Measurements from ENCODE around the gene ESPNL.

The ESPNL gene

DNA sequence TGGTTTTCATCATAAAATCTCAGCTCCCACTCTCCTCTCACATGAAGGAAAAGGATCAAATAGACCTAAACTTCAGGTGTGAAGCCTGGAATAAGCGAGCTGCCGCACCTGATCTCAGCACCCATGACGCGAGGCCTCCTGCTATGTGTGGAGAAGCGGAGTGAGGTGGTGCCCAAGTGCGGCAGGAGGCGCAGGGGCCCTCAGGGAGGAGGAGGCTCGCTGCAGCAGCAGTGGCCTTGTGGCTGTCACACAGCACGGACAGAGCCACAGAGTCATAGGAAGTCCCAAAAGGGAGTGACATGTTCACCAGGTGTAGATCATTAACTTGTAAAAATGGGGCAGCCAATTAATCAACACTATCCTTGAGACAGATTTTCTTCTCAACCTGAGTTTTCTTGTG lies 30.3 kb upstream of the ESPNL start:
- FAIRE-seq: no peak
- no peak for DNase-seq (ENCODE audit: insufficient read length, low spot score)

DNA sequence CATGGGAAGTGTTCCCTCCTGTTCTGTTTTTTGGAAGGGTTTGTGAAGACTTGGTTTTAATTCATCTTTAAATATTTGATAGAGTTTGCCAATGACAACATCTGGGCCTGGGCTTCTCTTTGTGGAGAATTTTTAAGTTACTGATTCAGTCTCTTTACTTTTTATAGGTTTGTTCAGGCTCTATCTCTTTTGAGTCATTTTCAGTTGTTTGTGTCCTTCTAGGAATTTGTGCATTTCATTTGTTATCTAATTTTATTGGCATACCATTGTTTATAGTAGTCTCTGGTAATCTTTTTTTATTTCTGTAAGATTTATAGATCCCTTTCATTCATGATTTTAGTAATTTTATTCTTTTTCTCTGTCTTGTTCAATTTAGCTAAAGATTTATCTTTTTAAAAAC lies 24.7 kb upstream of the ESPNL start:
- no peak for DNase-seq (ENCODE audit: insufficient read length, low spot score)
- no peak for FAIRE-seq

DNA sequence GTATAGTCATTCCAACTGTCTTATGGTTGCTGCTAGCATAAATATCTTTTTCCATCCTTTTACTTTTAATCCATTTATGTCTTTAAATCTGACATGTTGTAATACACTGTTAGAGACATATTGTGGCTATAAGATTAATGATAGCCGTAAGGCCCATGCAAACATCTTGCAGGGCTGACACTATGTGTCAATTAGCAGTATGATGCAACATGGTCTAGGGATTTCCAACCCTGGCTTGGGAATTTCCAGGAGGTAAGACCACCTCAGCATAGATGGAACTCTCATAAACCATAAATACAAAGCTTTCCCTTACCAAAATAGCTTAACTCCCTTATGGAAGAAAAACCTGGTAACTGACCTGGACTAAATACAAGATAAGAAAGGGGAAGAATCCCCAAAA lies 22.8 kb upstream of the ESPNL start:
- FAIRE-seq (no peak), DNase-seq (ENCODE audit: insufficient read length, low spot score) (no peak)

DNA sequence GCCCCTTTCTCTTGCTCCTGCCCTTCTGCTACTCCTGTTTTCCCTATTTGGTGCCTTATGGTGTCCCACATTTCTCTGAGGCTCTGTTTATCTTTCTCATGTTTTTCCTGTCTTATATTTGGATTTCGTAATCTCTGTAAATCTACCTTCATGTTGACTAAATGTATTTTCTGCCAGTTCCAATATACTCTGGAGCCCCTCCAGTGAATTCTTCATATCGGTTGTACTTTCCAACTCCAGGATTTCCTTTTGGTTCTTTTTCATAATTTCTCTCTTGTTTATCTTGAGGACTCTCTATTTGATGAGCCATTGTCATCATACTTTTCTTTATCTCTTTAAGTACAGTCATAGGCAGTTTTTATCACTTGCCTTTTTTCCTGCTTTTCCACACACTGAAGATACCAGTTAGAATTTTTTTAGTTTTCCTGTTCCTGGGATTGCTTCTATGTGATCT lies 20.2 kb upstream of the ESPNL start:
- no peak for FAIRE-seq
- no peak for DNase-seq (ENCODE audit: insufficient read length, low spot score)

GRCh38 chr2:238080518-238080917 lies 19.6 kb upstream of the ESPNL start:
- FAIRE-seq (no peak), DNase-seq (ENCODE audit: insufficient read length, low spot score) (no peak)

- DNase-seq (ENCODE audit: insufficient read length, low spot score): no peak
- no peak for FAIRE-seq
These were observed 19.0 kb upstream of the ESPNL start for GRCh38 chr2:238081150-238081549.

DNA sequence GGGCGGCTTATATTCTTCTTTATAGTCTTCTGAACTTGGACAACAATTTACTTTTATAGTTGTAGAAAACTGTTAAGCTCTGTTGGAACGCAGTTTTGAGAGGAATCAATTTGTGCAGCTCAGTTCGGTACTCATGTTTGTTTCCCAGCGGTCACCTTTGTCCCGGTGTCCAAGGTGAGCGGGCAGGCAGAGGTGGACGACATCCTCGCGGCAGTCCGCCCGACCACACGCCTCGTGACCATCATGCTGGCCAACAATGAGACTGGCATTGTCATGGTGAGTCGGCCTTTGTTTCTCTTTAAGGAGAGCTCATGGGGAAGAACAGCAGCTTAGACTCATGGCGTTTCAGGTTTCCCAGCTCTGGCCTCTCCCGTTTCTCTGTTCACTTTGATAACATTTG lies 18.6 kb upstream of the ESPNL start:
- DNase-seq (ENCODE audit: insufficient read length, low spot score) (no peak), FAIRE-seq (no peak)

GRCh38 chr2:238082151-238082550 lies 18.0 kb upstream of the ESPNL start:
- DNase-seq (ENCODE audit: insufficient read length, low spot score) (no peak), FAIRE-seq (no peak)

DNA sequence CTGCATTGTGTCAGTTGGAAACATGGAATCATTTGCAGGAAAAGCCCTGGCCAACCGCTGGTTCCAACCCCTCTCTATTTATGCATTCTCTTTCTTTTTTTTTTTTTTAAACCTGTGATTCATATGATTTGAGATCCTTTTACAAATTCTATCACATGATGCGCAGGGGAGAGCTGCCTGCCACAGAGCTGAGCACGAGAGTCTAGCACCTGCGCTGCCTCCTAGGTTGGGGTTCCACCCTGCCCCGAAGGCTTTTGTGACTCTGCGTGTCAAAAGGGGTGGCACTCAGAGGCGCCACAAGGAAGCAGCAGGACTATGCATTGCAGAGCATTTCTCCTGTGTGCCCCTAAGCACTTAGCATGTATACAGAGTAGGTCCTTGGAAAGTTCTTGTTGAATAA lies 17.3 kb upstream of the ESPNL start:
- FAIRE-seq: no peak
- no peak for DNase-seq (ENCODE audit: insufficient read length, low spot score)

GRCh38 chr2:238083919-238084318 lies 16.2 kb upstream of the ESPNL start:
- FAIRE-seq: no peak
- DNase-seq (ENCODE audit: insufficient read length, low spot score): no peak

DNA sequence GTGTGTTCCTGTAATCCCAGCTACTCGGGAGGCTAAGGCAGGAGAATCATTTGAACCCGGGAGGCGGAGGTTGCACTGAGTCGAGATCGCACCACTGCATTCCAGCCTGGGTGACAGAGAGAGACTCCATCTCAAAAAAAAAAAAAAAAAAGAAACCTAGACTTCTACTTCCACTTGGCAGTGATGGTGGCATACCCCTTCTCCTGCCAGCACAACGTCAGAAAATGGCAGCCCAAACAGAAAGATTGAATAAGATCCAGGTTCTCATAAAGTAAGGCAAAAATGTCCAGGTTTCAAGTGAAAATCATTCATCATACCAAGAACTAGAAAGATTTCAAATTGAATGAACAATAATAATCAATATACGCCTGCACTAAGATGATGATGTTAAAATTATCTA lies 15.4 kb upstream of the ESPNL start:
- no peak for FAIRE-seq
- DNase-seq (ENCODE audit: insufficient read length, low spot score): no peak

DNA sequence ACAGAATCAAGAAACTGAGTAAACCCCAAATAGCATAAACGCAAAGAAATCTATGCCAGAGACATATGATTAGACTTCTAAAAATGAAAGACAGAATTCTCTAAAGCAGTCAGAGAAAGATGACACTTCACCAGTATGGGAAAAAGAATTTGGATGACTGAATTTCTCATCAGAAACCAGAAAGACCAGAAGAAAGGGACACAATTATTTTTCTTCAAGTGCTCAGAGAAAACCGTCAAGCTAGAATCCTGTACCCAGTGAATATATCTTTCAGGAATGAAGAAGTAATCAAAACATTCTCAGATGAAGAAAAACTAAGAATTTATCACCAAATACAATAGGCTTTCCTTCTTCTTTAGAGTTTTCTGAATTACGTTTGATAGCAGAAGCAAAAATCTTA lies 14.2 kb upstream of the ESPNL start:
- DNase-seq (ENCODE audit: insufficient read length, low spot score) (no peak), FAIRE-seq (no peak)

DNA sequence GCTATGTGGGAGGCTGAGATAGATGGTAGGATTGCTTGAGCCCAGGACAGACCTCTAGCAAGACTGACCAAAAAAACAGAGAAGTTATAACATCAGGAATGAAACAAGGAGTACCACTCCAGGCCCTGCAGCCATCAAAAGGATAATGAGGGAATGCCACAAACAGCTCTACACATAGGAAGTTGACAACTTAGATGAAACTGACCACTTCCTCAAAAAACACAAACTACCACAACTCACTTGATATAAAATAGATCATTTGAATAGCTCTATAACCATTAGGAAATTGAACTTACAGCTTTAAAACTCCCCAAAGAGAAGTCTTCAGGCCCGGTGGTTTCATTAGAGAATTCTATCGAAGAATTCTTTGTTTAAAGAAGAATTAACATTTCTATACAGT lies 12.9 kb upstream of the ESPNL start:
- FAIRE-seq: no peak
- no peak for DNase-seq (ENCODE audit: insufficient read length, low spot score)

GRCh38 chr2:238090887-238091286 lies 9.3 kb upstream of the ESPNL start:
- FAIRE-seq: no peak
- no peak for DNase-seq (ENCODE audit: insufficient read length, low spot score)

DNA sequence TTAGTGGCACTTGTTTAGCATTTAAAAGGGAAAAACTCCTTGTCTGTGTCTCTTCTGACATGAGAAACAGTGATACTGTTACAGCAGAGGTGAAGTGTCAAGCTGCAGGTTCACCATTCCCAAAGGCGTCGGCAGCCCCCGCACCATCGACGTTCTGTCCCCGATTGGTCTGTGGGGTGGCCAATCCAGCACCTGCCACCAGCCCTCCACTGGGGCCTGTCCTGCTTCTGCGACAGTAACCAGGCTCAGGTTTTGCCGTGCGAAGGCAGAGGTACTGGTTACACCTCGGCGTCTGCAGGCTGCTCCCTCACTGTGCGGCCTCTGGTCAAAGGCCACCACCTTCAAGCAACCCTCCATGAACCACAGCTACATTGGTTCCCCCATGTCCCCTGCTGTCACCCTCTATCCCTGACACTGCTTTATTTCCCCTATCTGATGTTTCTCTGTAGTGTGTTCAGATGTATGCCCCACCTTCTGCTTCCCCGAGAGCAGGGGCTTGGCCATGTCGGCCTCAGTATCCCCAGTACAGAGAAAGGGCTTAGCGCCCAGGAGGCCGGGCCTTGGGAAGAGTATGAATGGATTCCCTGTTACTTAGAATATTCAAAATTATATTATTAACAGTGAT lies 8.6 kb upstream of the ESPNL start:
- FAIRE-seq (no peak), DNase-seq (ENCODE audit: insufficient read length, low spot score) (no peak)

- no peak for FAIRE-seq
- DNase-seq (ENCODE audit: insufficient read length, low spot score): no peak
These were observed 7.6 kb upstream of the ESPNL start for GRCh38 chr2:238092486-238093035.

DNA sequence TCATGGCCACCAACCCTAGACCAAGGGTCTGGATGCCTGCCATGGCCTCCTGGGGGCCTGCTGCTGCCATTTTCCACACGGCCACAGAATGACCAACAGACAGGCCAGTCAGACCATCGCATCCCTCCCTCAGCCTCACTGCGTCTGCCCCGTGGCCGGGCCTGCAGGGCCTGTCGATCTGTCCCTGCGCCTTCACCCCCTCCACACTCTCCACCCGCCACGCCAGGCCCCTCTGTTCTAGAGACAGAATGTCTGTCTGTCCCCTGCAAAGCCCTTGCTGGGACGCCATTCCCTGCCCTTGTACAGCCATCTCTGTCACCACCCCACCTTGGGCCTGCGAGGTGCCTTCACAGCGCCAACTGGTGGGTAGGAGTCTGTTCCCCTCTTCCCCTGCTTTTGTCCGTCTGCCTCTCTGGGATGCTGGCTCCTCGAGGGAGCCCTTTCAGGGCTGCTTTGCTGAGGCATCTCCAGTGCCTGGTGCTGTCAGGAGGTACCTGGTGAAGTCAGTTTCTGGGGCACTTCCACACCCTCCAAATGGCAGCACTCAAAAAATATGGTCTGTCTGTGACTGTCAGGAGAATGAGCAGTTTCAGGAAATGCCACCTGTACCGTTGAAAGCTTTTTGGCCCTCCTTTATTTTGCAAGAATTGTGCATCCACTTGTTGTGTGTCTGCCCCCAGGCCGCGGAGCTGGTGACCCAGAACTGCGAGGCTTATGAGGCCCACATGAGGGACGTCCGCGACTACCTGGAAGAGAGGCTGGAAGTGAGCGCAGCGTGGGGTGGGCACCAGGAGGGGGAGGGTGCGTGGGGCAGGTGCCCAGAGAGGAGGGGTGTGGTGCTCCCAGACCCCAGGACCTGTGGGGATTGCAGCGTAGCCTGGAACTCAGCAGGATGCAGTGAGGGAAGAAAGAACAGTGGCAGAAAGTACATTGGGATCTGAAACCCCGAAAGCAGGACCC lies 6.7 kb upstream of the ESPNL start:
- DNase-seq (ENCODE audit: insufficient read length, low spot score): no peak

GRCh38 chr2:238094438-238095022 lies 5.6 kb upstream of the ESPNL start:
- DNase-seq (ENCODE audit: insufficient read length, low spot score) (no peak), FAIRE-seq (no peak)

More for the DNA sequence above, 6.7 kb upstream of the ESPNL start:
- FAIRE-seq: no peak

DNA sequence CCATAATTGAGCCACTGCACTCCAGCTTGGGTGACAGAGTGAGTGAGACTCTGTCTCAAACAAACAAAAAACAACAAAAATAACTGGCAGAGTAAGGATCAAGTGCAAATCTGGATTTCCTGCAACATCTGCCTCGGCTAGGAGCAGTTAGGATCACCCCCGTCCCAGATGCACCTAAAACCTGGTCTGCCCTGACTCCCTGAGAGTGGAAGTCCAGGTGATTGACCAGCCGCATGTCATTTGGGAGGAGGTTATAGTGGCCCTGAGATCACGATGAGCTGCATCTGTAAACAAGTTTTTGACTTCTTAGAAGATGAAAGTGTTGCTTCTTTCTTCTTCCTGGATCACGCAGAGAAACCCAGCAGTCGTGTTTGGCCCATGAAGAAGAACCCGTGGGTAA lies 5.0 kb upstream of the ESPNL start:
- DNase-seq (ENCODE audit: insufficient read length, low spot score): no peak
- no peak for FAIRE-seq

DNA sequence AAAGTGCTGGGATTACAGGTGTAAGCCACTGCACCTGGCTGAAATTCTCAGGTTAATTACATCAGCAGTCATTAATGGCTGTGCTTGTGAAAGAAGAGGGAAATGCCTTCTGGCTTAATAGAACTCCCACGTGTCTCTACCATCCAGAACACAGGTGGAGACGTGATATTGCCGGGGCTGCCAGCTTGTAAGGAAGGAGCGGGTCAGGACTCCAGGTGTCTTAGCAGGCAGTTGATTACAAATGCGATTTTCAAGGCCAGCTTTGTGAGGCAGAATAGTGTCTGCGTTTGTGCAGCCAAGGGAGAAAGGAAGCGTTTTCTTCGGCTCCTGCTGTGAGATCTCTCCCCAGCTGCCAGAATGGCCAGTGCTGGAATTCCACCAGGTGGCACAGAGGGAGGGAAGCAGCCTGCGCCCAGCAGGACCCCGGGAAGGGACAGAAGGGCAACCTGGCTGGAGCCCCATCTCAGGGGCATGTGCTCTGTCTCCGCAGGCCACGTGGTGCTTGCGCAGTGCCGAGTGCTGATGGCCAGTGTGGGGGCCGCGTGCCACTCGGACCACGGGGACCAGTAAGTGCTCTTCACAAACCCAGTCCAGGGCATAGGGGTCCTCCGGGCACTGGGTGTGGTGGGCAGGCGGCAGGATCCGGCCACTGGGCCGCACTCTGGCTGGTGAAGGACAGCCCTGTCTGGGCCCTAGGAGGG lies 3.7 kb upstream of the ESPNL start:
- DNase-seq (ENCODE audit: insufficient read length, low spot score) (no peak), FAIRE-seq (no peak)
